ENCODE measurements around the gene KATNB1. TPM values are rescaled to one million over a fixed set of nuclear protein-coding genes. Genes with fewer than 3 reads are reported as not detected.

Gene KATNB1
- total RNA-seq, 2 experiments from 2014 or later, result 37.4 to 43.5 TPM

DNA sequence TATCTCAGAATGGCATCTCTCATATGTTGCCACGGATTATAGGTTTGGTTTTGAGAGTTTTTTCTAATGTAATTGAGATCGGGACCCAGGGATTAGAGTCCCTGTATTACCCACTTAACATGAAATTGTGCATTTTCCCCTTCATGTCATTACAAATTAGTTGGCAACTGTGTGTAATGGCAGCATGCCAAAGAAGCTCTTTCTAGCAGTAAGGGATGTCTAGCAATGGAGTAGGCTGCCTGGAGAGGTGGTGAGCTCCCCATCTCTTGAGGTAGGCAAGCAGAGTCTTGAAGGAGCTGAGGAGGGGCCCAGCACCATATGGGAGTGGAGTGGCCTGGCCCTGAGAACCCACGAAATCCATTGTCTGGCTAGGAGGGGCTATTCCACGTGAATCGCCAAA is 10.0 kb upstream of the KATNB1 start:
- Histone ChIP-seq H3K9me3 (ENCODE audit: low read length) (no peaks in the 10 kb centered on the region), H3K9me2 (ENCODE audit: insufficient read depth, low read length) (no peaks in the 10 kb centered on the region), H4K20me1 (ENCODE audit: insufficient read depth, low read length) (no peaks in the 10 kb centered on the region), H3K4me2 (ENCODE audit: low read length) (no peak overlapping the region), H3K4me1 (ENCODE audit: insufficient read depth, low read length, poor library complexity, severe bottlenecking) (no peaks in the 10 kb centered on the region), H3K27ac (ENCODE audit: low read depth, low read length, poor library complexity, severe bottlenecking) (no peak overlapping the region), H3K4me3 (ENCODE audit: low read depth, low read length, poor library complexity, severe bottlenecking) (no peak overlapping the region), H2AFZ (ENCODE audit: low read length) (no peak overlapping the region), H3K36me3 (ENCODE audit: insufficient read depth, low read length) (no peaks in the 10 kb centered on the region), H3K79me2 (ENCODE audit: insufficient read depth, low read depth, low read length) (no peaks in the 10 kb centered on the region)
- BruUV-seq (replicated peaks), result no TSS peak
- ChIA-PET CTCF (ENCODE audit: unreplicated experiment) (no interaction called here), POLR2A (interaction anchor here (0.7 kb wide), 1 partner anchor 19 kb away, joined by 3 read pairs; no protein-coding TSS in a partner anchor)
- no peak for TF ChIP-seq EZH2phosphoT487 (IDR thresholded peaks at IDR 0.05; ENCODE audit: borderline replicate concordance, low read depth, low read length)
- TF ChIP-seq, protein P1, sequence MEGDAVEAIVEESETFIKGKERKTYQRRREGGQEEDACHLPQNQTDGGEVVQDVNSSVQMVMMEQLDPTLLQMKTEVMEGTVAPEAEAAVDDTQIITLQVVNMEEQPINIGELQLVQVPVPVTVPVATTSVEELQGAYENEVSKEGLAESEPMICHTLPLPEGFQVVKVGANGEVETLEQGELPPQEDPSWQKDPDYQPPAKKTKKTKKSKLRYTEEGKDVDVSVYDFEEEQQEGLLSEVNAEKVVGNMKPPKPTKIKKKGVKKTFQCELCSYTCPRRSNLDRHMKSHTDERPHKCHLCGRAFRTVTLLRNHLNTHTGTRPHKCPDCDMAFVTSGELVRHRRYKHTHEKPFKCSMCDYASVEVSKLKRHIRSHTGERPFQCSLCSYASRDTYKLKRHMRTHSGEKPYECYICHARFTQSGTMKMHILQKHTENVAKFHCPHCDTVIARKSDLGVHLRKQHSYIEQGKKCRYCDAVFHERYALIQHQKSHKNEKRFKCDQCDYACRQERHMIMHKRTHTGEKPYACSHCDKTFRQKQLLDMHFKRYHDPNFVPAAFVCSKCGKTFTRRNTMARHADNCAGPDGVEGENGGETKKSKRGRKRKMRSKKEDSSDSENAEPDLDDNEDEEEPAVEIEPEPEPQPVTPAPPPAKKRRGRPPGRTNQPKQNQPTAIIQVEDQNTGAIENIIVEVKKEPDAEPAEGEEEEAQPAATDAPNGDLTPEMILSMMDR (conservative IDR thresholded peaks at IDR 0.05; ENCODE audit: low read length), result no peak
- no peak for DNase-seq (ENCODE audit: low spot score)
- intact Hi-C loops (cut with micrococcal nuclease; ENCODE audit: unreplicated experiment), result no loop called here

DNA sequence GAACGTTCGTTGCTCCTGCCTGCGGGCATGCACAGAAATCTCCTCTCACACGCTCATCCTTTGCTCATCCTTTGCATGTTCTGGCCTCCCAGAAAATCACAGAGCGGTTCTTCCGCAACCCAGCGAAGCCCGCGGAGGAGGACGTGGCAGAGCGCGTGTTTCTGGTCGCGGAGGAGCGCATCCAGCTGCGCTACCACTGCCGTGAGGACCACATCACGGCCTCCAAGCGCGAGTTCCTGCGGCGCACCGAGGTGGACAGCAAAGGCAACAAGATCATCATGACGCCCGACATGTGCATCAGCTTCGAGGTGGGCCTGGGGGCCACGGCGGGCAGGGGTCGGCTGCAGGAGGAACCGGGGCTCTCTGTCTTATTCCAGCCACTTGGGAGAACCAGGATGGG is 9.6 kb upstream of the KATNB1 start:
- Histone ChIP-seq H2AFZ (ENCODE audit: low read length) (no peak overlapping the region), H3K27ac (ENCODE audit: low read depth, low read length, poor library complexity, severe bottlenecking) (no peak overlapping the region), H3K4me1 (ENCODE audit: insufficient read depth, low read length, poor library complexity, severe bottlenecking) (no peaks in the 10 kb centered on the region), H3K9me2 (ENCODE audit: insufficient read depth, low read length) (no peaks in the 10 kb centered on the region), H3K36me3 (ENCODE audit: insufficient read depth, low read length) (no peaks in the 10 kb centered on the region), H3K79me2 (ENCODE audit: insufficient read depth, low read depth, low read length) (no peaks in the 10 kb centered on the region), H3K4me2 (ENCODE audit: low read length) (no peak overlapping the region), H3K4me3 (ENCODE audit: low read depth, low read length, poor library complexity, severe bottlenecking) (no peak overlapping the region), H3K9me3 (ENCODE audit: low read length) (no peaks in the 10 kb centered on the region), H4K20me1 (ENCODE audit: insufficient read depth, low read length) (no peaks in the 10 kb centered on the region)
- intact Hi-C loops (cut with micrococcal nuclease; ENCODE audit: unreplicated experiment), result no loop called here
- DNase-seq (ENCODE audit: low spot score), result no peak
- POLR2A ChIA-PET, result interaction anchor here (0.7 kb wide), 1 partner anchor 19 kb away, joined by 3 read pairs; no protein-coding TSS in a partner anchor
- CTCF ChIA-PET (ENCODE audit: unreplicated experiment), result interaction anchor here (0.6 kb wide), 1 partner anchor 26 kb away, joined by 3 read pairs; no protein-coding TSS in a partner anchor
- TF ChIP-seq, protein P1 (conservative IDR thresholded peaks at IDR 0.05; ENCODE audit: low read length), result no peak
- no peak for TF ChIP-seq EZH2phosphoT487 (IDR thresholded peaks at IDR 0.05; ENCODE audit: borderline replicate concordance, low read depth, low read length)
- no TSS peak for BruUV-seq (replicated peaks)

- CTCF ChIA-PET (ENCODE audit: unreplicated experiment), result interaction anchor here (0.6 kb wide), 1 partner anchor 27 kb away, joined by 3 read pairs; no protein-coding TSS in a partner anchor
- POLR2A ChIA-PET, result no interaction called here
These were observed 9.1 kb upstream of the KATNB1 start for GRCh38 chr16:57726433-57726947.

More at GRCh38 chr16:57726433-57726947, 9.1 kb upstream of the KATNB1 start:
- no peak overlapping the region for H3K4me3 ChIP-seq (ENCODE audit: low read depth, low read length, poor library complexity, severe bottlenecking)
- H3K4me2 ChIP-seq (ENCODE audit: low read length), result no peak overlapping the region
- no peak overlapping the region for H2AFZ ChIP-seq (ENCODE audit: low read length)
- no peak for DNase-seq (ENCODE audit: low spot score)
- intact Hi-C loops (cut with micrococcal nuclease; ENCODE audit: unreplicated experiment), result no loop called here
- no peak overlapping the region for H3K27ac ChIP-seq (ENCODE audit: low read depth, low read length, poor library complexity, severe bottlenecking)
- no peaks in the 10 kb centered on the region for H3K36me3 ChIP-seq (ENCODE audit: insufficient read depth, low read length)
- no peaks in the 10 kb centered on the region for H3K4me1 ChIP-seq (ENCODE audit: insufficient read depth, low read length, poor library complexity, severe bottlenecking)
- H3K9me2 ChIP-seq (ENCODE audit: insufficient read depth, low read length), result no peaks in the 10 kb centered on the region
- TF ChIP-seq, protein P1 (conservative IDR thresholded peaks at IDR 0.05; ENCODE audit: low read length), result no peak
- no peak for TF ChIP-seq EZH2phosphoT487 (IDR thresholded peaks at IDR 0.05; ENCODE audit: borderline replicate concordance, low read depth, low read length)
- H3K9me3 ChIP-seq (ENCODE audit: low read length), result no peaks in the 10 kb centered on the region
- H4K20me1 ChIP-seq (ENCODE audit: insufficient read depth, low read length), result no peaks in the 10 kb centered on the region
- no peaks in the 10 kb centered on the region for H3K79me2 ChIP-seq (ENCODE audit: insufficient read depth, low read depth, low read length)
- no TSS peak for BruUV-seq (replicated peaks)

Data from OCI-LY7 (cell line).